22Rv1 (cell line): Measurements from ENCODE around the gene ALOX15B.

Source experiments
- ZFX ChIP-seq: fragments of 450-650 bp; IDR thresholded peaks from 2 replicates; pipeline ENCODE4 v1.6.1; 2017; ENCODE audit warnings: antibody characterized with exemption, borderline replicate concordance
- TF ChIP-seq, protein P1 (sequence below): fragments of 450-650 bp; IDR thresholded peaks from 2 replicates; pipeline ENCODE4 v1.5.1; 2017; ENCODE audit warnings: mild to moderate bottlenecking

DNA sequence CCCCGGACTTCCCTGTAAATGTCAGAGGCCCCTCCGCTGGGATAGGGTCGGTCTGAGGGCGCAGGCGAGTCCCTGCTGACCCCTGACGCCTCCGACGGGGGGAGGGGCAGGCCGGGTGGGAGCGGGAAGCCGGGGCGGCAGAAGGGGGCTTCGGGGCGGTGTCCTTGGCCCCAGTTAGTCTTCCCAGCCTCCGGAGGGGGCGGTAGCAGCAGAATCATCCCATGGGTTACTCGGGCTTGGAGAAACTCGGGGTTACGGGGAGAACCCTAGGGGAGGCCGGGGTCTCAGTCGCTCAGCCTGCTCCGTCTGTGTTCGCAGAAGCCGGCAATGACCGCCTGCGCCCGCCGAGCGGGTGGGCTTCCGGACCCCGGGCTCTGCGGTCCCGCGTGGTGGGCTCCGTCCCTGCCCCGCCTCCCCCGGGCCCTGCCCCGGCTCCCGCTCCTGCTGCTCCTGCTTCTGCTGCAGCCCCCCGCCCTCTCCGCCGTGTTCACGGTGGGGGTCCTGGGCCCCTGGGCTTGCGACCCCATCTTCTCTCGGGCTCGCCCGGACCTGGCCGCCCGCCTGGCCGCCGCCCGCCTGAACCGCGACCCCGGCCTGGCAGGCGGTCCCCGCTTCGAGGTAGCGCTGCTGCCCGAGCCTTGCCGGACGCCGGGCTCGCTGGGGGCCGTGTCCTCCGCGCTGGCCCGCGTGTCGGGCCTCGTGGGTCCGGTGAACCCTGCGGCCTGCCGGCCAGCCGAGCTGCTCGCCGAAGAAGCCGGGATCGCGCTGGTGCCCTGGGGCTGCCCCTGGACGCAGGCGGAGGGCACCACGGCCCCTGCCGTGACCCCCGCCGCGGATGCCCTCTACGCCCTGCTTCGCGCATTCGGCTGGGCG lies 35.9 kb upstream of the ALOX15B start:
- TF ChIP-seq, protein P1, sequence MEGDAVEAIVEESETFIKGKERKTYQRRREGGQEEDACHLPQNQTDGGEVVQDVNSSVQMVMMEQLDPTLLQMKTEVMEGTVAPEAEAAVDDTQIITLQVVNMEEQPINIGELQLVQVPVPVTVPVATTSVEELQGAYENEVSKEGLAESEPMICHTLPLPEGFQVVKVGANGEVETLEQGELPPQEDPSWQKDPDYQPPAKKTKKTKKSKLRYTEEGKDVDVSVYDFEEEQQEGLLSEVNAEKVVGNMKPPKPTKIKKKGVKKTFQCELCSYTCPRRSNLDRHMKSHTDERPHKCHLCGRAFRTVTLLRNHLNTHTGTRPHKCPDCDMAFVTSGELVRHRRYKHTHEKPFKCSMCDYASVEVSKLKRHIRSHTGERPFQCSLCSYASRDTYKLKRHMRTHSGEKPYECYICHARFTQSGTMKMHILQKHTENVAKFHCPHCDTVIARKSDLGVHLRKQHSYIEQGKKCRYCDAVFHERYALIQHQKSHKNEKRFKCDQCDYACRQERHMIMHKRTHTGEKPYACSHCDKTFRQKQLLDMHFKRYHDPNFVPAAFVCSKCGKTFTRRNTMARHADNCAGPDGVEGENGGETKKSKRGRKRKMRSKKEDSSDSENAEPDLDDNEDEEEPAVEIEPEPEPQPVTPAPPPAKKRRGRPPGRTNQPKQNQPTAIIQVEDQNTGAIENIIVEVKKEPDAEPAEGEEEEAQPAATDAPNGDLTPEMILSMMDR: no peak
- no peak for TF ChIP-seq ZFX
